ENCODE results near the gene NTM. TPM values are rescaled to one million over a fixed set of nuclear protein-coding genes. Genes with fewer than 3 reads are reported as not detected.

The NTM gene
- total RNA-seq, 2 donors from 2014 or later, result 0.26 to 3.6 TPM

DNA sequence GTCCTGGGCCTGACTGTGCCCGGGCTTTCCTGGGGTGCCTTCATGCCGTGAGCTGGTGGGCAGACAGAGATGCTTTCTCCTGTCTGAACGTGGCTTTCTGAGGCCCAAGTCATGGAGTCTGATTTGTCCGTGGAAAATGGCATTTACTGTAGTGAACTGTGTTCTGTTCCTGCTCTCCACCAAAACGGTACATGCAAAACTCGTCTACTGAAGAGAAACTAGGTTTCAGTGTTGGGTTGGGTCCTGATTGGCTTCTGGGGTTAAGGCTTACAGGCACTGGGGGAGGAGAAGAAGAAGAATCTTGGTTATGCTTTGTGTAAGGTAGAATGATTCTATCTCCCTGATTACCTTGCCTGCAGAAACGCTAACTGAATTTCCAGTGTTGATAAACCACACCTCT lies 541.7 kb downstream of the NTM start:
- Histone ChIP-seq H3K9me3 (no peaks in the 10 kb centered on the region), H3K27ac (no peak overlapping the region), H3K36me3 (replicated peaks in 1 of 2; ENCODE audit: insufficient read depth in 1 of 2, low read depth in 2 of 2) (no peaks in the 10 kb centered on the region), H3K27me3 (peaks cover 0 to 18% of the 10 kb centered on the region in 2 donors), H3K4me3 (no peak overlapping the region), H3K4me1 (peaks cover 14% of the 10 kb centered on the region)
- DNase-seq (no peak), ATAC-seq (no peak)
- intact Hi-C loops (cut with DNase I), result no loop called here
- TF ChIP-seq, protein P1, sequence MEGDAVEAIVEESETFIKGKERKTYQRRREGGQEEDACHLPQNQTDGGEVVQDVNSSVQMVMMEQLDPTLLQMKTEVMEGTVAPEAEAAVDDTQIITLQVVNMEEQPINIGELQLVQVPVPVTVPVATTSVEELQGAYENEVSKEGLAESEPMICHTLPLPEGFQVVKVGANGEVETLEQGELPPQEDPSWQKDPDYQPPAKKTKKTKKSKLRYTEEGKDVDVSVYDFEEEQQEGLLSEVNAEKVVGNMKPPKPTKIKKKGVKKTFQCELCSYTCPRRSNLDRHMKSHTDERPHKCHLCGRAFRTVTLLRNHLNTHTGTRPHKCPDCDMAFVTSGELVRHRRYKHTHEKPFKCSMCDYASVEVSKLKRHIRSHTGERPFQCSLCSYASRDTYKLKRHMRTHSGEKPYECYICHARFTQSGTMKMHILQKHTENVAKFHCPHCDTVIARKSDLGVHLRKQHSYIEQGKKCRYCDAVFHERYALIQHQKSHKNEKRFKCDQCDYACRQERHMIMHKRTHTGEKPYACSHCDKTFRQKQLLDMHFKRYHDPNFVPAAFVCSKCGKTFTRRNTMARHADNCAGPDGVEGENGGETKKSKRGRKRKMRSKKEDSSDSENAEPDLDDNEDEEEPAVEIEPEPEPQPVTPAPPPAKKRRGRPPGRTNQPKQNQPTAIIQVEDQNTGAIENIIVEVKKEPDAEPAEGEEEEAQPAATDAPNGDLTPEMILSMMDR (IDR thresholded peaks at IDR 0.05), result no peak
- TF ChIP-seq POLR2A (IDR thresholded peaks at IDR 0.05), result no peak
- 55 to 62% methylated on average over 7 of the region's 7 CpGs for WGBS, 2 donors

DNA sequence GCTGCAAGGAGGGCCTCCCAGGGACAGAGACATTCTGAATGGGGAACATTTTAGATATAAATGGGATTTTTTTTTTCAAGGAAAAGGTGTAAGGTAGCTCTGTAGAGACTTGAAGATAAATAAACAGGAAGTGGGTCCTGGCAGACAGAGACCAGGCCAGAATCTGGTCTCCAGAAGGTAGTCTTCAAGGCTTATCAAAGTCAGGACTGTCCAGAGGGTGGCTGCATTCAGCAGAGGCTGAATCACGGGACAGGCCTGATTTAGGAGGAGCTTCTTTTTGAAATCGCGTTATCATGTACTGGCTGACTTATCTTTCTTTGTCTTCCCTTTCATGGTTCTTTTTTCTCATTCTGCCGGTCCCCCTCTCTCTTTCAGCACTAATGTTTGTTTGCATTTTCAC lies 542.9 kb downstream of the NTM start:
- no peak overlapping the region for H3K27ac ChIP-seq
- WGBS, 2 donors, result 89 to 90% methylated on average over 4 of the region's 4 CpGs
- no peak for TF ChIP-seq POLR2A (IDR thresholded peaks at IDR 0.05)
- intact Hi-C loops (cut with DNase I), result no loop called here
- no peaks in the 10 kb centered on the region for H3K36me3 ChIP-seq (replicated peaks in 1 of 2; ENCODE audit: insufficient read depth in 1 of 2, low read depth in 2 of 2)
- H3K9me3 ChIP-seq, result no peaks in the 10 kb centered on the region
- H3K27me3 ChIP-seq, result peaks cover 0 to 18% of the 10 kb centered on the region in 2 donors
- peaks cover 25% of the 10 kb centered on the region for H3K4me1 ChIP-seq
- no peak for ATAC-seq
- DNase-seq, result no peak
- H3K4me3 ChIP-seq, result no peak overlapping the region

DNA sequence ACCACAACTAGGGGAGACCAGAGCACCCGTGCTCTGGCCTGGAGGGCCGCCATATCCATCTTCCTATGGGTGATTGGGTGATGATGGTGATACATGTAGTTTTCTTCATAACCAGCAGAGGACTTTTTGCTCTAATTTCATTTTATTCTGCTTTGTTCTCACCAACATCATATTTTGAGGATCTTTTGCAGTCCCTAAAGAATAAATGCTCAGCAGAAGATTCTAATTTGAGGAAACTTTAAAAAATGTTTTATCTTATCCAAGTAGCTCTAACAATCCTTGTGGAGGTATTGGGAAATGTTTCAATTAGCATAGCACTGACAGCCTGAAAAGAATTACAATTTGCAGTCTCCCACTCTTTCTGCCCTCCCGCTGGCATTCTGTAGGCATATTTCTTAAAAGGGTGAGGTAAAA lies 544.0 kb downstream of the NTM start:
- DNase-seq (no peak), ATAC-seq (no peak)
- TF ChIP-seq, protein P1 (IDR thresholded peaks at IDR 0.05), result peak in 3 of 7 experiments; percentile 6 to 17 (median 12)
- no peak for TF ChIP-seq POLR2A (IDR thresholded peaks at IDR 0.05)
- WGBS, 2 donors, result 71 to 79% methylated on average over 3 of the region's 3 CpGs
- H3K27ac ChIP-seq, result no peak overlapping the region
- intact Hi-C loops (cut with DNase I), result no loop called here
- H3K36me3 ChIP-seq (replicated peaks in 1 of 2; ENCODE audit: insufficient read depth in 1 of 2, low read depth in 2 of 2), result no peaks in the 10 kb centered on the region
- H3K27me3 ChIP-seq, result peaks cover 0 to 10% of the 10 kb centered on the region in 2 donors
- H3K9me3 ChIP-seq, result no peaks in the 10 kb centered on the region
- H3K4me3 ChIP-seq, result no peak overlapping the region
- H3K4me1 ChIP-seq, result peaks cover 26% of the 10 kb centered on the region

DNA sequence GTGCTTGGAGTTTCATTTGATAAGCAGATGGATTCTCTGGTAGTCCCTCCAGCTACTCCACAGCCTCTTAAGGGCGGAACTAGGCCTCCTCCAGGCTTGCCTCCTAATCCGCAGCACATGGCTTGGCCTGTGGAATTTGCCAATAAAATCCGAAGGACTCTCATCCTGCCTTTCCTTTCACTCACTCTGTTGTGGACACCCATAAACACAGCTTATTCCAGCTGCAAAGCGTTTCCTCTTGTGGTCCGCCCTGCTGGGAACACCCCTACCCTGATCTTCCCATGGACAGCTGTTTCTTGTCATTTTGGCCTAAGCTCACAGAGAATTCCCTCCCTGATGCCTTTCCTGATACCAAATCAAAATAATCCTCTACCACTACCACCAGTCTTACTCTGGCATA lies 546.2 kb downstream of the NTM start:
- Histone ChIP-seq H3K27me3 (no peaks in the 10 kb centered on the region), H3K4me3 (no peak overlapping the region), H3K36me3 (replicated peaks in 1 of 2; ENCODE audit: insufficient read depth in 1 of 2, low read depth in 2 of 2) (no peaks in the 10 kb centered on the region), H3K4me1 (peaks cover 14% of the 10 kb centered on the region), H3K9me3 (no peaks in the 10 kb centered on the region), H3K27ac (no peak overlapping the region)
- WGBS, 2 donors, result 90 to 91% methylated on average over 5 of the region's 5 CpGs
- ATAC-seq (no peak), DNase-seq (no peak)
- TF ChIP-seq, protein P1 (IDR thresholded peaks at IDR 0.05), result no peak
- no peak for TF ChIP-seq POLR2A (IDR thresholded peaks at IDR 0.05)
- intact Hi-C loops (cut with DNase I), result no loop called here

DNA sequence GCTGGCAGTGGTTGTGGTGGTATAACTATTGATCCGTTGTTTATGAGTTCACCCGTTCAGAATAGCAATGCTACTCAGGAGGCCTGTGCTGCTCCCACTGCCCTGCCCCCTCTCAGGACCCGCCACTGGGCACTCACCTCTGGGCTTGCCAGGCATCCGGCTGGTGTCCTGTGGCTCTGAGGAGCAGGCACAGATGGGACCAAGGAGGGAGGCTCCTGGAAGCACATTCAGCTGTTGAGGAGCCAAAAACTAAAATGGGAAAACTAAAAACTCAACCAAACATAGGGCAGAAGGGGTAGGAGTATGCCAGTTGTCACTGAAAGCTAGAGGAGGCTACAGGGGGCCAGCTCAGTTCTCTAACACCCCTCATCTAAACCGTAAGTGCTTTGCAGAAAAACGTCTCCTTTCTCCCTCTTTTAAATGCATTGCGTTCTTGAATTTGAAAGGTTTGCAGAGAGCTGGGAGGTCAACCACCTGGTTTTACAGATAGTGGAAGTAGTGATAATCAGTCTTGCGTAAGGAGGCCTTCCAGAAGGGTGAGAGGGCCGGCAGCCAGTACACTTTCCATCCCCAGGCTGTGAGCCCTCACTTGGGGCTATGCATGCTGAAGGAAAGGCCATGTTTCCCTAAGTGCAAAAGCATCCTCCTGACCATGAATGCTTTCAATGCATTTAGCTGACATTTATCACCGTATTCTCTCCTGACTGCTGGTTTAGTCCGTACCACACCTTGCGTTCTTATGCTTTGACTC lies 547.4 kb downstream of the NTM start:
- 48% methylated on average over 10 to 12 of the region's 12 CpGs for WGBS, 2 donors
- Histone ChIP-seq H3K9me3 (no peaks in the 10 kb centered on the region), H3K4me3 (no peak overlapping the region), H3K27ac (peak overlapping the region in 1 of 4 donors; percentile 7), H3K36me3 (replicated peaks in 1 of 2; ENCODE audit: insufficient read depth in 1 of 2, low read depth in 2 of 2) (no peaks in the 10 kb centered on the region), H3K27me3 (no peaks in the 10 kb centered on the region), H3K4me1 (peaks cover 14% of the 10 kb centered on the region)
- ATAC-seq (peak; percentile 70), DNase-seq (peak; percentile 27 to 71 (median 43))
- TF ChIP-seq, protein P1 (IDR thresholded peaks at IDR 0.05), result no peak
- no peak for TF ChIP-seq POLR2A (IDR thresholded peaks at IDR 0.05)
- intact Hi-C loops (cut with DNase I), result no loop called here
